ENCODE measurements around the gene RNU6-1.

RNU6-1 gene

GRCh38 chr15:67832031-67832551, 7.8 kb downstream of the RNU6-1 start:
- peak; percentile 27 to 41 for DNase-seq

- no peak for DNase-seq
Measured at GRCh38 chr15:67831363-67831762, 8.5 kb downstream of the RNU6-1 start.

DNA sequence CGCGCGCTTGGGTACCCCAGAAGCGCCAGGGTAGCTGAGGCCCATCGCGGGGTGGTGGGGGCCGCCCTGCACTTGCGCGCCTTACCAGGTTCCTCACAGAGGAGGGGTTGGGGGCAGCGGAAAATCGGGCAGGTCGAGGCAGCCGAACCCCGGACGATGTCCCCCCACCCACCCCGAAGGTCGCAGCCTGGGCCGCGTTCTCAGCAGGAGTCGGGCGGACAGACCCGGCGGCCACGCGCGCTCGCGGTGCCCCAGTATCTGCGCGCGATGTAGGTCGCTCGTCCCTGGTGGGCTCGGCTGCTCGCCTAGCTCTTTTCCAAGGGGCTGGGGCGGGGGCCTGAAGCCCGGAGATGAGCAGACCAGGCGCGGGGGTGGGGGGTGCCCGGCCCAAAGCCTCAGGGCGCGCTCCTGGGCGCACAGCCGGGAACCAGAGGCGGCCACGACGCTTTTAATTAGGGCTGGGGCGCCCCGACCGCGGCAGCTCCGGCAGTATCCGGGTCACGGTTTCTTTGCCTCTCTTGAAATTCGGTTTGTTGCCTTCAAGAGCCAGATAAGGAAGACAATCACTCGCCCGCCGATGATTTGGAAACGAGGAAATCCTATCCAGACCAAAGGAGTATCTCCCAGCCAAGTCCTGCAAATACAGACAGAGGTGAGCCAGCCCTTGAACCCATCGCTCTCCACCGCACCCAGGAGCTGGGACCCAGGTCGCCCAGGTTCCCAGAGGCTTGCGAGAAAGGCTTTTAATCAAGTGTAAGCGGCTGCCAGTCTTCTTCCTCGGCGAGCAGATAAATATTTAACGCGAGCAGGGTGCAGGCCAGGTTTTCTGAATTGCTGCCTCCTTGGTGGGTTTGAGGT, 10.0 kb downstream of the RNU6-1 start:
- no peak for DNase-seq

- DNase-seq: no peak
Measured at GRCh38 chr15:67828969-67829646, 10.7 kb downstream of the RNU6-1 start.

- DNase-seq: no peak
Measured at GRCh38 chr15:67828278-67828968, 11.4 kb downstream of the RNU6-1 start.

- DNase-seq: no peak
Measured at GRCh38 chr15:67827562-67828277, 12.1 kb downstream of the RNU6-1 start.

- DNase-seq: no peak
Measured at GRCh38 chr15:67826717-67827561, 12.9 kb downstream of the RNU6-1 start.

DNA sequence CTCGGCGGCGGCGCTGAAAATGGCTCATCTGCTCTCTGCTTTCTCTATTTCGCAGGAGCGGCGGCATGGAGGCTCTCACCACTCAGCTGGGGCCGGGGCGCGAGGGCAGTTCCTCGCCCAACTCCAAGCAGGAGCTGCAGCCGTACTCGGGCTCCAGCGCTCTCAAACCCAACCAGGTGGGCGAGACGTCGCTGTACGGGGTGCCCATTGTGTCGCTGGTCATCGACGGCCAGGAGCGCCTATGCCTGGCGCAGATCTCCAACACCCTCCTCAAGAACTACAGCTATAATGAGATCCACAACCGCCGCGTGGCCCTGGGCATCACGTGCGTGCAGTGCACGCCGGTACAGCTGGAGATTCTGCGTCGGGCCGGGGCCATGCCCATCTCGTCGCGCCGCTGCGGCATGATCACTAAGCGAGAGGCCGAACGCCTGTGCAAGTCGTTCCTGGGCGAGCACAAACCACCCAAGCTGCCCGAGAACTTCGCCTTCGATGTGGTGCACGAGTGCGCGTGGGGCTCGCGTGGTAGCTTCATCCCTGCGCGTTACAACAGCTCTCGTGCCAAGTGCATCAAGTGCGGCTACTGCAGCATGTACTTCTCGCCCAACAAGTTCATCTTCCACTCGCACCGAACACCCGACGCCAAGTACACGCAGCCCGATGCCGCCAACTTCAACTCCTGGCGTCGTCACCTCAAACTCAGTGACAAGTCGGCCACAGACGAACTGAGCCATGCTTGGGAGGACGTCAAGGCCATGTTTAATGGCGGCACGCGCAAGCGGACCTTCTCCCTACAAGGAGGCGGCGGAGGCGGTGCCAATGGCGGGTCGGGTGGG, 13.7 kb downstream of the RNU6-1 start:
- DNase-seq: no peak

GRCh38 chr15:67824976-67825880, 14.6 kb downstream of the RNU6-1 start, which contains the start of gene SKOR1:
Gene SKOR1 (plus strand): TSS chr15:67825509. CDS start chr15:67825603, 94 bp downstream.
- no peak for DNase-seq

DNA sequence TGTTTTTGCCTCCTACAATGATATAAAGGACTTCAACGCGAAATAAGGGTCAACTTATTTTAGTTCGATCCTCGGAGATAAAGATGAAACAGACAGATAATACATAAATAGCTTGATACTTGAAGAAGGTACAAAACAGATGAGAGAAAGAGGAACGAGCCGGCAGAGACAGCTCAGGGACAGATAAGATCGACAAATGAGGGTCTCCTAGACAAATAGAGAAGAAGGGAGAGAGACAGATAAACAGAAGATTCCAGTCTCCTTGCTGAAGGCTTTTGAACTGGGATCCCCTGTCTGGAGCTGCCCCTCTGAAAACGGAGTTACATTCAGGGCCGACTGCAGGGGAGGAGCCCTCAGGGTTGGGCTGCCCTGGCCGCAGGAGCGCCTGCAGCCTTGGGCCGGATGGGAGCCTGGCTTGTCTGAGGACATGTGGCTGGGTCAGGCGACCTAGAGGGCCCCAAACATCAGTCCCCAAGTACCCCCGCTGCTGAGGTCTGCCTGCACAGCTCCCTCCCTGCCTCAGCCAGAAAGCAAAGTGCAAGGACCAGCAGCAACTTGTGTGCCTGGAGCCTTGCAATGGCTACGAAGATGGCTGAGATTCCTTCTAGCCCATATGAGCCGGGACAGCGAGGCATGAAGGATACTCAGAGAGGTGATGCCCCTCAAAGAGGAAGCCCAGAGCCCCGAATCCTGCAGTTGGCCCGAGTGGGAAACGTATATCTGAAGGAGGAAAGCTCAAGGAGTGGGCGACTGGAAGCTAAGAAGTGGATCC, 15.5 kb downstream of the RNU6-1 start:
- DNase-seq: no peak

DNA sequence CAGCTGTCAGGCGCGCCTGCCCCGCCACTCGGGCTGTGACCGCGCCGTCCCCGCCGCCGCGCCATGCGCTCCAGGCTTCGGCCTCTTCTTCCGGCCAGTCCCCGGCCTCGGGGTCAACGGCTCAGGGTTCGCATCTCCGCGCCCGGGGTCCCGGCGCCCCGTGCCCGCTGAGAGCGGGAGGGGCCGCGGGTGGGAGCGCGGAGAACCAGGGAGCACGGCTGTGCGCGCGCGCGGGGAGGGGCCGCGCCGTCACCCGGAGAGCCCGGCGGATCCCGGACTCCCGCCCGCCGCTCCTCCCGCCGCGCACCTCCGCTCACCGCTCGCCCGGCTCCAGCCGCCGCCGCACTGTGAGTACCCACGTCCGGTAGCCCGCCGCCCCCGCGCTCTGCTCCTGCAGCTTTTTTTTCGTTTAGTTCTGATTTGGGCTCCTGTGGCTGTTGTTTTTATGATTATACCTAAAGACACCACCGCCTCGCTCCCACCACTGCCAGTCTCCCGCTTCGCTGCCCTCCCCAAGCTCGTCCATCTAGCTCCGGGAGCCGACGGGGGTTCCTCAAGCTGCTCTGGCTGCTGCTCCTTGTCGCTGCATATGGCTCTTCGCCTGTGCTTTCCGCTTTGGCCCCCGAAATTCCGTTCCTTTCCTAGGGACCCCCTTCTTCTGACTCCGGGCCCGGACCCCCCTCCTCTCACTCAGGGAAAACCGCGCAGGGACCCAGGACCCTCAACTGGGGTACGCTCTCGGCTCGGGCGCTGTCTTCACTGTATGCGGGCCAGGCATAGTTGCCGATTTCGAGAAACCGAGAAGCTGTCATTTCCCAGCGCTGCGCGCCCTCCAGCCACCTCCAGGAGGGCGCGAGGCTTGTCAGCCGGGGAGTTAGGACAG, 16.3 kb downstream of the RNU6-1 start:
- DNase-seq: peak; percentile 12 to 37

DNA sequence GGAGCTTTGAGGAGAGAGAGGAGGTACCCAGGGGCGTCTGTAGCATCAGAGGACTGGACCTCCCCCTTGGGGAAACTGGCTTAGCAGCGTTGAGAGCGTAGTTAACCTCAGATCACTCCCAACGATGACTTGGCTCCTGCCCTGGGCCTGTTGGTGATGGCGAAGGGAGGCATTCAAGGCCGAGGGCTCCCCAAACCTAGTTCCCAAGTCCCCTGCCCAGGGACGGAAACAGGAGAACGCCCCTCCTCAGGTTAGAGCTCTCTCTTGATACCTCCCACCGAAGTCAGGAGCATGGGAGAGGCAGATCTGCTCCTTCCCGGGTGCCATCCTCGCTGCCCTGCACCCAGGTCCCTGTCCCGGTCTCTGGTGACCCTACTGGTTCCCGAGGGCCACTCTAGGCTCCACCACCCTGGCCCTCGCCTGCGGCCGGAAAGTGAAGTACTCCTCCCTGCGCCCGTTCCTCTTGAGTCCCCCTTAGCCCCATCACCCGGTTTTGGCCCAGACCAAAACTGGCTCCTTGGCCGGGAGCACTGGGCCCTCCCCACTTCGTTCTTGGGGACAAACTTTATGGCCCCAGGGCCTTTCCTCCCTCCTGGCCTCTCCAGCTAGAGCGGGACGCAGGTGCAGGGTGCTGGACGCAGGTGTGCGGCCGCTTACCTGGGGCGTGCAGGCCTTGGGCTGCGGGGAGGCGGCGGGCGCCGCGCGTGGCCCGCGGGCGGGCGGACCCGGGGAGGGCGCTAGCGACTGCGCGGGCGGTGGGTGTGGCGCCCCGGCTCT, 17.1 kb downstream of the RNU6-1 start:
- DNase-seq: no peak

DNA sequence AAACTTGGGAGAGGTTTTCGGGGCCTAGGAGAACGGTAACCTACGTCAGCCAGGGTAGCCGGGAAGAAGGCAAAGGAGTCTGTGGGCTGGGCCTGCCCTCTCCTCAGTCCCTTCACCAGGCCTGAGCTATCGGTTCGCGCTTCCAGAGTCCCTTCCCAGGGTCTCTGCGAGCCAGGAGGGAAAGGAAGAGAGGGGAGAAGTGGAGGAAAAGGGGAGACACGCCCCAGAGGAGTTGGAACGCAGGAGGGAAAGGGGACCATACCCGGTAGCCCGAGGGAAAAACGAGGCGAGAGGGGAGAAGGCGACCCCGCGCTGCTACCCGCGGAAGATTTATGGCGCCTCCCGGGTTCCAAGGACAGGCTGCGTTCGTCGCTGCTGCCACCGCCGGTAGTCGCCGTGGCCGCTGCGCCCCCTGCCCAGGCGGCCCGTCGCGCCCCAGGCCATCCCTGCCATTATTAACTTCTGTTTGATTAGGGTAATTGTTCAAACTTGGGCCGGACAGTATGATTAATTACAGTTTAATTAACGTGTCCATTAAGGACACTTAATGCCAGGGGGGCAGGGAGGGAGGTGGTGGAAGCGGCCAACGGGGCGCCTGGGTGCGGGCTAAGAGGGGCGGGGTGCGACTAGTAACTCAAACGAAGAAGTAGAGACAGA, 17.9 kb downstream of the RNU6-1 start:
- no peak for DNase-seq

GRCh38 chr15:67820992-67821783, 18.7 kb downstream of the RNU6-1 start:
- DNase-seq: no peak

Data from SHP77 (cell line).